GM12891 (cell line): ENCODE measurements around the gene AFAP1L1.

Experiments
- PAX5 ChIP-seq: IDR thresholded peaks from 2 replicates; pipeline ENCODE4 v1.6.1; 2011; ENCODE audit warnings: low read length, moderate library complexity, mild to moderate bottlenecking; ENCODE audit not compliant: insufficient read depth, severe bottlenecking
- POLR2A ChIP-seq: IDR thresholded peaks from 2 replicates; pipeline ENCODE4 v1.6.1; 2011; ENCODE audit warnings: low read depth, low read length, control low read depth
- POLR2AphosphoS5 ChIP-seq: IDR thresholded peaks from 2 replicates; pipeline ENCODE4 v1.6.1; 2011; ENCODE audit warnings: low read depth, low read length, control low read depth
- SPI1 ChIP-seq: IDR thresholded peaks from 2 replicates; pipeline ENCODE4 v1.6.1; 2011; ENCODE audit warnings: low read depth, low read length, control low read depth

GRCh38 chr5:149374801-149375200 is 103.1 kb downstream of the AFAP1L1 start:
- TF ChIP-seq POLR2AphosphoS5 (no peak), PAX5 (no peak), POLR2A (no peak), SPI1 (no peak)
